Measurements from ENCODE around the gene MEX3A. TPM values are rescaled to one million over a fixed set of nuclear protein-coding genes. Genes with fewer than 3 reads are reported as not detected.

MEX3A gene
- total RNA-seq, 6 experiments from 2014 or later = 1.4 to 3.1 (median 2.2) TPM

GRCh38 chr1:156054500-156055280 lies 27.6 kb downstream of the MEX3A start, which contains the start of gene LAMTOR2:
Gene LAMTOR2, plus strand, starts transcription at chr1:156054782. Its CDS starts 108 bp downstream, at chr1:156054890.
- Mint-ChIP-seq H3K9me3 (no peaks in the 10 kb centered on the region), H3K4me1 (ENCODE audit: low read depth) (peaks cover 34% of the 10 kb centered on the region), H3K27me3 (ENCODE audit: insufficient read depth) (no peaks in the 10 kb centered on the region; the same call in 1 of the 2 replicates), H3K36me3 (ENCODE audit: low read depth) (peaks cover 9% of the 10 kb centered on the region), H3K4me3 (peak within 1 kb of the TSS; percentile 94), H3K27ac (peak within 1 kb of the TSS; percentile 92)
- peak; percentile 95 for DNase-seq
- 0 out of 2 replicates have a peak, but pooled peaks have one; percentile 22 for TF ChIP-seq CTCF (IDR thresholded peaks at IDR 0.05)

GRCh38 chr1:156053768-156054499 lies 28.3 kb downstream of the MEX3A start, which contains the start of gene UBQLN4:
Gene UBQLN4, minus strand, starts transcription at chr1:156053798. Its CDS starts 97 bp downstream, at chr1:156053701.
- peak; percentile 64 for TF ChIP-seq CTCF (IDR thresholded peaks at IDR 0.05)
- Mint-ChIP-seq H3K4me1 (ENCODE audit: low read depth) (peaks cover 36% of the 10 kb centered on the region), H3K36me3 (ENCODE audit: low read depth) (peaks cover 13% of the 10 kb centered on the region), H3K27me3 (ENCODE audit: insufficient read depth) (no peaks in the 10 kb centered on the region; the same call in 1 of the 2 replicates), H3K27ac (peak within 1 kb of the TSS; percentile 92), H3K9me3 (no peaks in the 10 kb centered on the region), H3K4me3 (peak within 1 kb of the TSS; percentile 94)
- peak; percentile 68 for DNase-seq

- peak; percentile 65 for DNase-seq
- H3K4me1 Mint-ChIP-seq (ENCODE audit: low read depth) = peaks cover 36% of the 10 kb centered on the region
- H3K4me3 Mint-ChIP-seq = peak overlapping the region; percentile 93
- peaks cover 13% of the 10 kb centered on the region for H3K36me3 Mint-ChIP-seq (ENCODE audit: low read depth)
- H3K27ac Mint-ChIP-seq = peak overlapping the region; percentile 76
- peak; percentile 56 for TF ChIP-seq CTCF (IDR thresholded peaks at IDR 0.05)
- H3K27me3 Mint-ChIP-seq (ENCODE audit: insufficient read depth) = no peaks in the 10 kb centered on the region; the same call in 1 of the 2 replicates
- no peaks in the 10 kb centered on the region for H3K9me3 Mint-ChIP-seq
Observed at GRCh38 chr1:156052862-156053767, 29.1 kb downstream of the MEX3A start.

GRCh38 chr1:156051011-156051725 lies 31.1 kb downstream of the MEX3A start:
- DNase-seq = no peak
- no peak overlapping the region for H3K27ac Mint-ChIP-seq
- TF ChIP-seq CTCF (IDR thresholded peaks at IDR 0.05) = no peak
- no peaks in the 10 kb centered on the region for H3K9me3 Mint-ChIP-seq
- H3K27me3 Mint-ChIP-seq (ENCODE audit: insufficient read depth) = no peaks in the 10 kb centered on the region; the same call in 1 of the 2 replicates
- peaks cover 31% of the 10 kb centered on the region for H3K4me1 Mint-ChIP-seq (ENCODE audit: low read depth)
- H3K4me3 Mint-ChIP-seq = no peak overlapping the region
- H3K36me3 Mint-ChIP-seq (ENCODE audit: low read depth) = peaks cover 8% of the 10 kb centered on the region

Data from HFFc6 (cell line).